WTC11 (cell line): ENCODE data around the gene NUP62.

Source experiments
- ATF1 ChIP-seq: sonication (generic); formaldehyde crosslinking; IDR thresholded peaks from 2 replicates; pipeline ENCODE4 v1.8.1; 2023; ENCODE audit warnings: mild to moderate bottlenecking, moderate library complexity, missing genetic modification reagents
- ATF6 ChIP-seq: sonication (generic); formaldehyde crosslinking; IDR thresholded peaks from 2 replicates; pipeline ENCODE4 v1.8.1; 2023; ENCODE audit warnings: mild to moderate bottlenecking, missing genetic modification reagents
- CTCF ChIP-seq: fragments of 200-600 bp; IDR thresholded peaks from 2 replicates; pipeline ENCODE4 v1.8.0; 2022; ENCODE audit warnings: antibody characterized with exemption
- JUN ChIP-seq: sonication (generic); formaldehyde crosslinking; IDR thresholded peaks from 2 replicates; pipeline ENCODE4 v1.8.0; 2023; ENCODE audit warnings: mild to moderate bottlenecking, missing genetic modification reagents
- NR2C2 ChIP-seq: sonication (generic); formaldehyde crosslinking; IDR thresholded peaks from 2 replicates; pipeline ENCODE4 v1.8.0; 2022; ENCODE audit warnings: mild to moderate bottlenecking, missing genetic modification reagents
- RELA ChIP-seq: sonication (generic); formaldehyde crosslinking; IDR thresholded peaks from 2 replicates; pipeline ENCODE4 v1.8.1; 2022; ENCODE audit warnings: missing genetic modification reagents, mild to moderate bottlenecking, borderline replicate concordance
- SP1 ChIP-seq: sonication (generic); formaldehyde crosslinking; conservative IDR thresholded peaks from 2 replicates; pipeline ENCODE4 v1.8.1; 2022; ENCODE audit warnings: missing genetic modification reagents
- ZBTB43 ChIP-seq: sonication (generic); formaldehyde crosslinking; IDR thresholded peaks from 2 replicates; pipeline ENCODE4 v1.8.1; 2023; ENCODE audit warnings: mild to moderate bottlenecking, missing genetic modification reagents
- ZNF232 ChIP-seq: sonication (generic); formaldehyde crosslinking; IDR thresholded peaks from 2 replicates; pipeline ENCODE4 v1.8.0; 2022; ENCODE audit warnings: mild to moderate bottlenecking, missing genetic modification reagents
- ZNF671 ChIP-seq: fragments of 250-450 bp; sonication (Bioruptor Pico); IDR thresholded peaks from 2 replicates; pipeline ENCODE4 v1.8.0; 2021; ENCODE audit warnings: mild to moderate bottlenecking
- TF ChIP-seq, protein P1 (sequence below): sonication (generic); formaldehyde crosslinking; IDR thresholded peaks from 2 replicates; pipeline ENCODE4 v1.8.1; 2023; ENCODE audit warnings: mild to moderate bottlenecking, missing genetic modification reagents, moderate library complexity
- TF ChIP-seq, protein P2 (sequence below): sonication (generic); formaldehyde crosslinking; conservative IDR thresholded peaks from 2 replicates; pipeline ENCODE4 v1.8.1; 2023; ENCODE audit warnings: mild to moderate bottlenecking, low read depth, missing genetic modification reagents, moderate library complexity
- TF ChIP-seq, protein P3 (sequence below): sonication (generic); formaldehyde crosslinking; IDR thresholded peaks from 2 replicates; pipeline ENCODE4 v1.8.1; 2022; ENCODE audit warnings: mild to moderate bottlenecking, missing genetic modification reagents, moderate library complexity, borderline replicate concordance

DNA sequence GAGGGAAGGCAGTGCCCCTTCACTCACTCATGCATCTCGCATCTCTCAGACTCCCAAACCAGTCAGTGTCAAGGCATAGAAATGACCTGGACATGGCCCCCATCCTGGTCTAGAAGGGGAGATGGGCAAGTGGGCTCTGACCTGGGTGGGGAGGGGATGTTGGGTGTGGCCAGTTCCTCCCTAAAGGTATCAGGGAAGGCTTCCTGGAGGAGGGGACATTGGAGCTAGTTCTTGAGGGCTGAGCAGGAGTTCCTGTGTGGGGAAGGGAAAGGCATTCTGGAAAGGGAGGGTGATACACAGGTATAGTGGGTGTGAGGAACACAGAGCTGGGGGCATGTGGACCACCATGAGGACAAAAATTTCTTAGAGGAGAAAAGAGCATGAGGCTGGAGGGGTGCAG is 36.6 kb downstream of the NUP62 start:
- no peak for TF ChIP-seq SP1 (CRISPR knock-in tag)
- no peak for TF ChIP-seq CTCF
- no peak for TF ChIP-seq RELA (CRISPR knock-in tag)
- TF ChIP-seq, protein P1, sequence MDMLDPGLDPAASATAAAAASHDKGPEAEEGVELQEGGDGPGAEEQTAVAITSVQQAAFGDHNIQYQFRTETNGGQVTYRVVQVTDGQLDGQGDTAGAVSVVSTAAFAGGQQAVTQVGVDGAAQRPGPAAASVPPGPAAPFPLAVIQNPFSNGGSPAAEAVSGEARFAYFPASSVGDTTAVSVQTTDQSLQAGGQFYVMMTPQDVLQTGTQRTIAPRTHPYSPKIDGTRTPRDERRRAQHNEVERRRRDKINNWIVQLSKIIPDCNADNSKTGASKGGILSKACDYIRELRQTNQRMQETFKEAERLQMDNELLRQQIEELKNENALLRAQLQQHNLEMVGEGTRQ (CRISPR knock-in tag) = no peak
- TF ChIP-seq ZNF232 = no peak
- TF ChIP-seq ZBTB43 (CRISPR knock-in tag) = no peak
- TF ChIP-seq NR2C2 (CRISPR knock-in tag) = no peak
- TF ChIP-seq ZNF671 (CRISPR knock-in tag) = no peak
- TF ChIP-seq ATF1 = no peak
- TF ChIP-seq JUN = no peak
- TF ChIP-seq, protein P2, sequence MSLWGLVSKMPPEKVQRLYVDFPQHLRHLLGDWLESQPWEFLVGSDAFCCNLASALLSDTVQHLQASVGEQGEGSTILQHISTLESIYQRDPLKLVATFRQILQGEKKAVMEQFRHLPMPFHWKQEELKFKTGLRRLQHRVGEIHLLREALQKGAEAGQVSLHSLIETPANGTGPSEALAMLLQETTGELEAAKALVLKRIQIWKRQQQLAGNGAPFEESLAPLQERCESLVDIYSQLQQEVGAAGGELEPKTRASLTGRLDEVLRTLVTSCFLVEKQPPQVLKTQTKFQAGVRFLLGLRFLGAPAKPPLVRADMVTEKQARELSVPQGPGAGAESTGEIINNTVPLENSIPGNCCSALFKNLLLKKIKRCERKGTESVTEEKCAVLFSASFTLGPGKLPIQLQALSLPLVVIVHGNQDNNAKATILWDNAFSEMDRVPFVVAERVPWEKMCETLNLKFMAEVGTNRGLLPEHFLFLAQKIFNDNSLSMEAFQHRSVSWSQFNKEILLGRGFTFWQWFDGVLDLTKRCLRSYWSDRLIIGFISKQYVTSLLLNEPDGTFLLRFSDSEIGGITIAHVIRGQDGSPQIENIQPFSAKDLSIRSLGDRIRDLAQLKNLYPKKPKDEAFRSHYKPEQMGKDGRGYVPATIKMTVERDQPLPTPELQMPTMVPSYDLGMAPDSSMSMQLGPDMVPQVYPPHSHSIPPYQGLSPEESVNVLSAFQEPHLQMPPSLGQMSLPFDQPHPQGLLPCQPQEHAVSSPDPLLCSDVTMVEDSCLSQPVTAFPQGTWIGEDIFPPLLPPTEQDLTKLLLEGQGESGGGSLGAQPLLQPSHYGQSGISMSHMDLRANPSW (CRISPR knock-in tag) = no peak
- no peak for TF ChIP-seq ATF6 (CRISPR knock-in tag)
- TF ChIP-seq, protein P3, sequence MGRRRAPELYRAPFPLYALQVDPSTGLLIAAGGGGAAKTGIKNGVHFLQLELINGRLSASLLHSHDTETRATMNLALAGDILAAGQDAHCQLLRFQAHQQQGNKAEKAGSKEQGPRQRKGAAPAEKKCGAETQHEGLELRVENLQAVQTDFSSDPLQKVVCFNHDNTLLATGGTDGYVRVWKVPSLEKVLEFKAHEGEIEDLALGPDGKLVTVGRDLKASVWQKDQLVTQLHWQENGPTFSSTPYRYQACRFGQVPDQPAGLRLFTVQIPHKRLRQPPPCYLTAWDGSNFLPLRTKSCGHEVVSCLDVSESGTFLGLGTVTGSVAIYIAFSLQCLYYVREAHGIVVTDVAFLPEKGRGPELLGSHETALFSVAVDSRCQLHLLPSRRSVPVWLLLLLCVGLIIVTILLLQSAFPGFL (CRISPR knock-in tag) = no peak
